GM12878 (cell line): ENCODE measurements around the gene DPM2. TPM values are rescaled to one million over a fixed set of nuclear protein-coding genes. Genes with fewer than 3 reads are reported as not detected.

Experiments used
- ATAC-seq: fragments of 200-7000 bp; cut with Tn5 transposase; 3 replicates; pipeline ENCODE4 v1.9.1; 2020; ENCODE audit warnings: mild to moderate bottlenecking, moderate library complexity
- BruUV-seq: library from RNA; stranded (reverse); fragments of 400-500 nt; replicated peaks from 2 replicates; lab custom pipeline; 2021; lab: Mats Ljungman, UMichigan
- CTCF ChIA-PET: fragments of 300-600 bp; sonication (Branson Sonifier 250); formaldehyde crosslinking; extraction: SDS; loops from one replicate; lab custom pipeline; 2021; ENCODE audit warnings: inconsistent platforms; lab: Yijun Ruan, JAX
- POLR2A ChIA-PET: fragments of 350-600 bp; formaldehyde crosslinking; extraction: SDS; loops from one replicate; lab custom pipeline; 2021; ENCODE audit warnings: inconsistent platforms; lab: Charles Lee
- RAD21 ChIA-PET: fragments of 300-600 bp; sonication (Branson Sonifier 250); formaldehyde crosslinking; loops from one replicate; lab custom pipeline; 2023; ENCODE audit warnings: antibody characterized with exemption; ENCODE audit not compliant: unreplicated experiment; lab: Charles Lee
- SMC1A ChIA-PET: fragments of 300-600 bp; sonication (Branson Sonifier 250); formaldehyde crosslinking; loops from one replicate; lab custom pipeline; 2023; ENCODE audit not compliant: unreplicated experiment, uncharacterized antibody; lab: Charles Lee
- DNase-seq: peaks from one replicate; pipeline ENCODE4 v3.0.0-alpha.2; 2011; ENCODE audit warnings: low read depth, low spot score
- FAIRE-seq: peaks from 3 replicates; lab custom pipeline; 2011; peaks lifted over from hg19 to GRCh38; lab: Jason Lieb, UNC
- H2AFZ ChIP-seq: 2 replicates; pipeline ENCODE4 v1.6.0; 2011; ENCODE audit warnings: low read depth, low read length, control low read depth; ENCODE audit not compliant: control insufficient read depth
- H3K27ac ChIP-seq: 2 replicates; pipeline ENCODE4 v1.5.1; 2011; ENCODE audit warnings: control low read depth; ENCODE audit not compliant: control insufficient read depth, insufficient read depth
- H3K27me3 ChIP-seq, 2 experiments: replicated peaks in 1 of 2; 2 replicates each; pipeline versions ENCODE4 v1.6.0 to v1.6.1; 2011; ENCODE audit warnings: low read length in 1 of 2; ENCODE audit not compliant: control insufficient read depth in 2 of 2, insufficient read depth in 2 of 2
- H3K36me3 ChIP-seq, 2 experiments: 2 replicates each; pipeline ENCODE4 v1.5.1; 2011; ENCODE audit warnings: low read length in 1 of 2; ENCODE audit not compliant: control insufficient read depth in 2 of 2, insufficient read depth in 2 of 2
- H3K4me1 ChIP-seq: 2 replicates; pipeline ENCODE4 v1.6.1; 2011; ENCODE audit warnings: mild to moderate bottlenecking, low read length, moderate library complexity, mixed read lengths; ENCODE audit not compliant: control insufficient read depth, insufficient read depth
- H3K4me2 ChIP-seq: 2 replicates; pipeline ENCODE4 v1.6.0; 2011; ENCODE audit warnings: control low read depth; ENCODE audit not compliant: control insufficient read depth, insufficient read depth
- H3K4me3 ChIP-seq: fragments of 200-600 bp; sonication (generic); 2 replicates; pipeline ENCODE4 v1.5.1; 2016
- H3K79me2 ChIP-seq: 2 replicates; pipeline ENCODE4 v1.6.0; 2011; ENCODE audit warnings: low read length; ENCODE audit not compliant: control insufficient read depth, insufficient read depth
- H3K9ac ChIP-seq: 2 replicates; pipeline ENCODE4 v1.8.0; 2011; ENCODE audit warnings: low read length, control low read depth, mixed read lengths; ENCODE audit not compliant: control insufficient read depth, insufficient read depth
- H3K9me3 ChIP-seq: replicated peaks from 3 replicates; pipeline ENCODE4 v1.5.1; 2011; ENCODE audit warnings: mild to moderate bottlenecking, low read length; ENCODE audit not compliant: control insufficient read depth, insufficient read depth
- H4K20me1 ChIP-seq: 2 replicates; pipeline ENCODE4 v1.6.0; 2011; ENCODE audit not compliant: control insufficient read depth, insufficient read depth
- BACH1 ChIP-seq: fragments of 450-650 bp; IDR thresholded peaks from 2 replicates; pipeline ENCODE4 v1.6.1; 2017; ENCODE audit warnings: mild to moderate bottlenecking, borderline replicate concordance
- CHD2 ChIP-seq: IDR thresholded peaks from 2 replicates; pipeline ENCODE4 v1.6.1; 2011; ENCODE audit warnings: low read depth, low read length, improper control_type of control experiment, borderline replicate concordance
- EP300 ChIP-seq, 2 experiments: fragments of 150-350 bp in 1 of 2; IDR thresholded peaks; 2 replicates each; pipeline ENCODE4 v1.6.1; 2011 to 2012; ENCODE audit warnings: low read depth in 2 of 2, low read length in 2 of 2, borderline replicate concordance in 1 of 2, improper control_type of control experiment in 1 of 2, inconsistent platforms in 1 of 2; ENCODE audit not compliant: control insufficient read depth in 1 of 2
- FOXM1 ChIP-seq: IDR thresholded peaks from 2 replicates; pipeline ENCODE4 v1.6.1; 2012; ENCODE audit warnings: low read depth, mild to moderate bottlenecking, inconsistent platforms, low read length, moderate library complexity
- GABPA ChIP-seq: IDR thresholded peaks from 2 replicates; pipeline ENCODE4 v1.6.1; 2014; ENCODE audit warnings: antibody characterized with exemption, low read depth, mild to moderate bottlenecking, inconsistent platforms
- GATAD2B ChIP-seq: fragments of 450-650 bp; conservative IDR thresholded peaks from 2 replicates; pipeline ENCODE4 v1.6.1; 2017; ENCODE audit warnings: low read depth, mild to moderate bottlenecking, moderate library complexity
- IKZF2 ChIP-seq, 2 experiments: fragments of 450-650 bp; IDR thresholded peaks; 2 replicates each; pipeline ENCODE4 v1.6.1; 2017; ENCODE audit warnings: mild to moderate bottlenecking in 2 of 2, moderate library complexity in 2 of 2
- KLF5 ChIP-seq: fragments of 450-650 bp; IDR thresholded peaks from 2 replicates; pipeline ENCODE4 v1.6.1; 2014; ENCODE audit warnings: mild to moderate bottlenecking; ENCODE audit not compliant: partially characterized antibody
- LARP7 ChIP-seq: fragments of 450-650 bp; IDR thresholded peaks from 2 replicates; pipeline ENCODE4 v1.6.1; 2017; ENCODE audit warnings: mild to moderate bottlenecking
- MTA3 ChIP-seq: IDR thresholded peaks from 2 replicates; pipeline ENCODE4 v1.6.1; 2012; ENCODE audit warnings: low read length, inconsistent platforms, borderline replicate concordance
- MXI1 ChIP-seq: fragments of 150-350 bp; IDR thresholded peaks from 2 replicates; pipeline ENCODE4 v1.6.1; 2011; ENCODE audit warnings: low read depth, mild to moderate bottlenecking, inconsistent platforms, low read length, improper control_type of control experiment
- MYB ChIP-seq: fragments of 150-350 bp; IDR thresholded peaks from 2 replicates; pipeline ENCODE4 v1.6.1; 2014; ENCODE audit warnings: mild to moderate bottlenecking, low read depth, low read length, borderline replicate concordance
- NBN ChIP-seq: fragments of 450-650 bp; IDR thresholded peaks from 2 replicates; pipeline ENCODE4 v1.6.1; 2016
- NFIC ChIP-seq: IDR thresholded peaks from 2 replicates; pipeline ENCODE4 v1.6.1; 2012; ENCODE audit warnings: low read depth, mild to moderate bottlenecking, inconsistent platforms, low read length, moderate library complexity
- NFYA ChIP-seq: IDR thresholded peaks from 2 replicates; pipeline ENCODE4 v1.6.1; 2011; ENCODE audit warnings: low read depth, mild to moderate bottlenecking, low read length, improper control_type of control experiment, borderline replicate concordance
- NRF1 ChIP-seq: conservative IDR thresholded peaks from 2 replicates; pipeline ENCODE4 v1.6.1; 2011; ENCODE audit warnings: mild to moderate bottlenecking, low read depth, low read length, improper control_type of control experiment
- RAD51 ChIP-seq: fragments of 450-650 bp; IDR thresholded peaks from 2 replicates; pipeline ENCODE4 v1.6.1; 2016; ENCODE audit warnings: moderate library complexity, mild to moderate bottlenecking, inconsistent platforms
- RFX5 ChIP-seq: IDR thresholded peaks from 2 replicates; pipeline ENCODE4 v1.6.1; 2011; ENCODE audit warnings: low read depth, low read length, improper control_type of control experiment
- SUPT20H ChIP-seq: IDR thresholded peaks from 2 replicates; pipeline ENCODE4 v1.6.1; 2011; ENCODE audit warnings: low read depth, mild to moderate bottlenecking, low read length, moderate library complexity, borderline replicate concordance; ENCODE audit not compliant: control insufficient read depth
- TAF1 ChIP-seq: IDR thresholded peaks from 2 replicates; pipeline ENCODE4 v1.6.1; 2011; ENCODE audit warnings: mild to moderate bottlenecking, low read depth, low read length, borderline replicate concordance
- TCF7 ChIP-seq: IDR thresholded peaks from 2 replicates; pipeline ENCODE4 v1.6.1; 2014; ENCODE audit warnings: antibody characterized with exemption, borderline replicate concordance
- ZBED1 ChIP-seq: IDR thresholded peaks from 2 replicates; pipeline ENCODE4 v1.6.1; 2016; ENCODE audit warnings: borderline replicate concordance
- WGBS: methylation state at CpG from one replicate; pipeline ENCODE4 v1.1.6; 2016; ENCODE audit warnings: low lambda C conversion rate; ENCODE audit not compliant: insufficient replicate concordance, insufficient coverage; ENCODE audit errors: missing lambda C conversion rate; 5-methylcytosine and 5-hydroxymethylcytosine counted together
- in situ Hi-C: fragments of 300-500 bp; cut with MboI; formaldehyde crosslinking; loops from 9 replicates; pipeline ENCODE4 v1.14.3; 2018; ENCODE audit warnings: mixed read lengths
- intact Hi-C: fragments of 100-400 bp; cut with micrococcal nuclease; formaldehyde crosslinking; loops from one replicate; pipeline ENCODE4 v1.14.2; 2022; ENCODE audit not compliant: unreplicated experiment
- polyA plus RNA-seq, 11 experiments: library from polyadenylated mRNA; depleted of rRNA in 4 of 11; unstranded in 6 of 11; stranded (reverse) in 5 of 11; fragments of >200 nt; fragmentation: Nextera tagmentation in 4 of 11; fragmentation: Illumina TruSeq in 1 of 11; extraction: Ambion mirVana in 4 of 11; extraction: Trizol in 1 of 11; gene quantifications; 1 replicate in 1 of 11; 2 replicates in 10 of 11; pipeline versions ENCODE4 v1.2.1 to v1.2.3, GENCODE V29; 2011 to 2016; ENCODE audit warnings: inconsistent platforms in 2 of 11, missing spikeins in 2 of 11, low read depth in 1 of 11
- total RNA-seq, 4 experiments: library from RNA; depleted of rRNA in 3 of 4; stranded (reverse); fragments of >200 nt in 3 of 4; fragmentation: Illumina TruSeq in 1 of 4; extraction: Trizol in 1 of 4; gene quantifications; 2 replicates each; pipeline versions ENCODE4 v1.2.1 to v1.2.3, GENCODE V29; 2013 to 2021
- TF ChIP-seq, protein P1 (sequence below): fragments of 450-650 bp; IDR thresholded peaks from 2 replicates; pipeline ENCODE4 v1.6.1; 2018; ENCODE audit warnings: borderline replicate concordance, mild to moderate bottlenecking; ENCODE audit not compliant: partially characterized antibody

The DPM2 gene
- total and polyA plus RNA-seq, 10 of the 15 experiments (the other 5 are each of a cell fraction or from before 2014, with no cell fraction given): 22.7 to 77.9 (median 44.7) TPM

DNA sequence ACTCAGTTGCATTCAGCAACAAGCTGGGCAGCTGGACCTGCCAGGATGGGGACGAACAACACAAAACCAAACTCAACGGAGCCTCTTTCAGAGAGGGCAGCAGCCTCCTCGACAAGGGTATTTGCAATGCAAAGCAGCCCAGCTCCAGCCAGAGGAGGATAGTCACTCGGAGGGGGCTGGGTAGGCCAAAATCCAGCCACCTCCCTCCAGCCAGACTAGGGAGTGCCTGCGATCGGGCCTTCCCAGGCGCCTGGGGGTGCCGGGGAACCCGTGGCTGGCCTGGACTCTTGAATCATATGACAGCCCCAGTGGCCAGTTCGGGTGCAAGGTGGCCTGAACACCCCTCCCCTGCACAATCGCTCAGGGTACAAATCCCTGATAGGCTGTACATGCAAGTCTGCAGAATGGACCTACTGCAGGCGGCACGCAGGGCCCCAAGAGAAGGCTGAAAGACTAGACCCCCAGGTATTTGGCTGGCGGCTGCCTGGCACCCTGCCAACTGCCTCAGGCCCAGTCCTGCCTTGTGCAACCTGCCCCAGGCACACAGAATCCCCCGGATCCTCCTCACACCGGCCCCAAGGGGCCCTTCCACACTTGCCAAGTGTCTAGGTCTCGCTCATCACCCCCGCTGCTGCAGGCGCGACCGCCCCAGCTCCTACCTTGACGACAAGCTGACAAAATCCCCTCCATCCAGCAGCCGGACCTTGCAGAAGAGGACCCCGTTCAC, 41.8 kb upstream of the DPM2 start (continued):
- TF ChIP-seq MTA3 (no peak), TCF7 (no peak), FOXM1 (no peak), GATAD2B (0 out of 2 replicates have a peak, but pooled peaks have one; percentile 19), EP300 (IDR thresholded peaks at IDR 0.05; ENCODE audit: borderline replicate concordance in 1 of 2, control insufficient read depth in 1 of 2, low read depth in 2 of 2, low read length in 2 of 2) (0 out of 4 replicates have a peak, but pooled peaks of 1 of the 2 experiments have one; percentile 4), ZBED1 (no peak), IKZF2 (IDR thresholded peaks at IDR 0.05) (no peak), MYB (no peak), GABPA (no peak), NFIC (no peak), CHD2 (peak; percentile 62; the same call in 1 of the 2 replicates), KLF5 (no peak)

GRCh38 chr9:127979015-127979332, 41.3 kb upstream of the DPM2 start:
- 0% methylated on average over 5 of the region's 5 CpGs for WGBS
- H3K79me2 ChIP-seq: peaks cover 52% of the 10 kb centered on the region
- ChIA-PET POLR2A (interaction anchor here (0.6 to 4.6 kb wide), 5 partner anchors 8 to 134 kb away, joined by 3 to 22 read pairs (median 4); no protein-coding TSS in a partner anchor), CTCF (interaction anchor here (0.7 to 7.8 kb wide), 13 partner anchors 8 to 244 kb away, joined by 3 to 63 read pairs (median 3); partner anchors contain the start of gene TOR2A), SMC1A (interaction anchor here (0.8 to 3.2 kb wide), 9 partner anchors 9 to 98 kb away, joined by 3 to 16 read pairs (median 4); partner anchors contain the start of genes NAIF1 and SLC25A25), RAD21 (interaction anchor here (0.8 to 2.6 kb wide), 6 partner anchors 9 to 55 kb away, joined by 3 to 12 read pairs (median 4); no protein-coding TSS in a partner anchor)
- no TSS peak for BruUV-seq
- H3K27me3 ChIP-seq: no peaks in the 10 kb centered on the region
- FAIRE-seq: no peak
- peak overlapping the region; percentile 45 for H3K27ac ChIP-seq
- H3K9ac ChIP-seq: peak overlapping the region; percentile 68
- no peak for DNase-seq
- no peak overlapping the region for H2AFZ ChIP-seq
- peak overlapping the region; percentile 93 for H3K4me3 ChIP-seq
- peaks cover 7% of the 10 kb centered on the region for H4K20me1 ChIP-seq
- H3K9me3 ChIP-seq: no peaks in the 10 kb centered on the region
- H3K36me3 ChIP-seq: 0 out of 4 replicates have a peak, but pooled peaks cover 0 to 3% of the 10 kb centered on the region in 2 experiments
- peaks cover 45% of the 10 kb centered on the region for H3K4me1 ChIP-seq
- in situ Hi-C loops: no loop called here
- H3K4me2 ChIP-seq: peak overlapping the region; percentile 91
- no peak for ATAC-seq
- intact Hi-C loops: no loop called here
- TF ChIP-seq TAF1 (no peak), NRF1 (no peak), RAD51 (no peak), BACH1 (no peak), LARP7 (no peak), MXI1 (no peak), SUPT20H (no peak), NBN (no peak), RFX5 (no peak), NFYA (no peak)
- TF ChIP-seq, protein P1, sequence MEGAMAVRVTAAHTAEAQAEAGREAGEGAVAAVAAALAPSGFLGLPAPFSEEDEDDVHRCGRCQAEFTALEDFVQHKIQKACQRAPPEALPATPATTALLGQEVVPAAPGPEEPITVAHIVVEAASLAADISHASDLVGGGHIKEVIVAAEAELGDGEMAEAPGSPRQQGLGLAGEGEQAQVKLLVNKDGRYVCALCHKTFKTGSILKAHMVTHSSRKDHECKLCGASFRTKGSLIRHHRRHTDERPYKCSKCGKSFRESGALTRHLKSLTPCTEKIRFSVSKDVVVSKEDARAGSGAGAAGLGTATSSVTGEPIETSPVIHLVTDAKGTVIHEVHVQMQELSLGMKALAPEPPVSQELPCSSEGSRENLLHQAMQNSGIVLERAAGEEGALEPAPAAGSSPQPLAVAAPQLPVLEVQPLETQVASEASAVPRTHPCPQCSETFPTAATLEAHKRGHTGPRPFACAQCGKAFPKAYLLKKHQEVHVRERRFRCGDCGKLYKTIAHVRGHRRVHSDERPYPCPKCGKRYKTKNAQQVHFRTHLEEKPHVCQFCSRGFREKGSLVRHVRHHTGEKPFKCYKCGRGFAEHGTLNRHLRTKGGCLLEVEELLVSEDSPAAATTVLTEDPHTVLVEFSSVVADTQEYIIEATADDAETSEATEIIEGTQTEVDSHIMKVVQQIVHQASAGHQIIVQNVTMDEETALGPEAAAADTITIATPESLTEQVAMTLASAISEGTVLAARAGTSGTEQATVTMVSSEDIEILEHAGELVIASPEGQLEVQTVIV: no peak
